Bronchial epithelial cell (primary cell): ENCODE results near the gene FER1L5. TPM values are rescaled to one million over a fixed set of nuclear protein-coding genes. Genes with fewer than 3 reads are reported as not detected.

ENCODE experiments used
- DNase-seq: peaks from one replicate; pipeline ENCODE4 v3.0.0-alpha.2; 2010; ENCODE audit warnings: low read depth
- FAIRE-seq: peaks from 2 replicates; lab custom pipeline; 2011; peaks lifted over from hg19 to GRCh38; lab: Jason Lieb, UNC
- H3K27me3 ChIP-seq: 2 replicates; pipeline ENCODE4 v1.5.1; 2011; ENCODE audit warnings: low read length; ENCODE audit not compliant: control insufficient read depth, insufficient read depth
- H3K36me3 ChIP-seq: 2 replicates; pipeline ENCODE4 v1.5.1; 2011; ENCODE audit warnings: low read length; ENCODE audit not compliant: control insufficient read depth, insufficient read depth
- H3K4me3 ChIP-seq: 2 replicates; pipeline ENCODE4 v1.5.1; 2011; ENCODE audit warnings: mild to moderate bottlenecking, low read depth, low read length, control low read depth
- CTCF ChIP-seq: IDR thresholded peaks from 2 replicates; pipeline ENCODE4 v1.5.1; 2011; ENCODE audit warnings: mild to moderate bottlenecking, moderate library complexity, low read length, control low read depth, inconsistent platforms; ENCODE audit not compliant: insufficient read depth, severe bottlenecking
- total RNA-seq: library from RNA; depleted of rRNA; stranded (reverse); fragments of >200 nt; gene quantifications from 2 replicates; pipeline ENCODE4 v1.2.1, GENCODE V29; 2014

The FER1L5 gene
- total RNA-seq, 1 donor from 2014 or later: under 0.01 TPM

- DNase-seq (no peak), FAIRE-seq (no peak)
- Histone ChIP-seq H3K36me3 (peaks cover 10% of the 10 kb centered on the region), H3K27me3 (no peaks in the 10 kb centered on the region), H3K4me3 (no peak overlapping the region)
- TF ChIP-seq CTCF: no peak
Observed at GRCh38 chr2:96729748-96730147, 87.2 kb downstream of the FER1L5 start.

GRCh38 chr2:96730212-96730611 lies 87.6 kb downstream of the FER1L5 start:
- no peak for TF ChIP-seq CTCF
- no peaks in the 10 kb centered on the region for H3K27me3 ChIP-seq
- no peak for FAIRE-seq
- peak; percentile 96 for DNase-seq
- H3K4me3 ChIP-seq: no peak overlapping the region
- H3K36me3 ChIP-seq: peaks cover 10% of the 10 kb centered on the region

GRCh38 chr2:96733931-96734330 lies 91.4 kb downstream of the FER1L5 start:
- DNase-seq: no peak
- no peak overlapping the region for H3K4me3 ChIP-seq
- peaks cover 11% of the 10 kb centered on the region for H3K36me3 ChIP-seq
- FAIRE-seq: no peak
- H3K27me3 ChIP-seq: no peaks in the 10 kb centered on the region
- no peak for TF ChIP-seq CTCF

- H3K36me3 ChIP-seq: peaks cover 11% of the 10 kb centered on the region
- DNase-seq (no peak), FAIRE-seq (no peak)
- no peaks in the 10 kb centered on the region for H3K27me3 ChIP-seq
- H3K4me3 ChIP-seq: no peak overlapping the region
- no peak for TF ChIP-seq CTCF
Observed at GRCh38 chr2:96734880-96735583, 92.5 kb downstream of the FER1L5 start.

GRCh38 chr2:96737251-96737650 lies 94.7 kb downstream of the FER1L5 start:
- no peak for DNase-seq
- Histone ChIP-seq H3K4me3 (no peak overlapping the region), H3K27me3 (no peaks in the 10 kb centered on the region), H3K36me3 (peaks cover 11% of the 10 kb centered on the region)
- no peak for TF ChIP-seq CTCF
- FAIRE-seq: no peak

GRCh38 chr2:96737831-96738230 lies 95.3 kb downstream of the FER1L5 start:
- Histone ChIP-seq H3K36me3 (peaks cover 11% of the 10 kb centered on the region), H3K4me3 (no peak overlapping the region), H3K27me3 (no peaks in the 10 kb centered on the region)
- no peak for FAIRE-seq
- no peak for TF ChIP-seq CTCF
- DNase-seq: no peak
